ENCODE results near the gene SUCLG1.
"Not testable (repeated sequence)": the region's sequence is repeated elsewhere in the genome, so short reads cannot be mapped to it uniquely, and the experiment has no call there.

SUCLG1 gene

GRCh38 chr2:84459018-84459943, at the start of gene SUCLG1:
TSS of gene SUCLG1 (minus strand) at chr2:84459280. CDS start at chr2:84459269, 11 bp downstream.
- in situ Hi-C loops (cut with HindIII; ENCODE audit: low sequenced_read_pairs): no loop called here

GRCh38 chr2:84498150-84498799, 39.2 kb upstream of the SUCLG1 start:
- in situ Hi-C loops (cut with HindIII; ENCODE audit: low sequenced_read_pairs): no loop called here

- in situ Hi-C loops (cut with HindIII; ENCODE audit: low sequenced_read_pairs): no loop called here
Observed at GRCh38 chr2:84497285-84497684, 38.2 kb upstream of the SUCLG1 start.

GRCh38 chr2:84496386-84496785, 37.3 kb upstream of the SUCLG1 start:
- in situ Hi-C loops (cut with HindIII; ENCODE audit: low sequenced_read_pairs): no loop called here

GRCh38 chr2:84495539-84496146, 36.6 kb upstream of the SUCLG1 start:
- in situ Hi-C loops (cut with HindIII; ENCODE audit: low sequenced_read_pairs): no loop called here

- in situ Hi-C loops (cut with HindIII; ENCODE audit: low sequenced_read_pairs): no loop called here
Observed at GRCh38 chr2:84494070-84494469, 35.0 kb upstream of the SUCLG1 start.

- in situ Hi-C loops (cut with HindIII; ENCODE audit: low sequenced_read_pairs): no loop called here
Observed at GRCh38 chr2:84493514-84493913, 34.4 kb upstream of the SUCLG1 start.

- in situ Hi-C loops (cut with HindIII; ENCODE audit: low sequenced_read_pairs): no loop called here
Observed at GRCh38 chr2:84492571-84492970, 33.5 kb upstream of the SUCLG1 start.

GRCh38 chr2:84491741-84492140, 32.7 kb upstream of the SUCLG1 start:
- in situ Hi-C loops (cut with HindIII; ENCODE audit: low sequenced_read_pairs): no loop called here

GRCh38 chr2:84491256-84491655, 32.2 kb upstream of the SUCLG1 start:
- in situ Hi-C loops (cut with HindIII; ENCODE audit: low sequenced_read_pairs): no loop called here

- in situ Hi-C loops (cut with HindIII; ENCODE audit: low sequenced_read_pairs): no loop called here
Observed at GRCh38 chr2:84487298-84487996, 28.4 kb upstream of the SUCLG1 start.

GRCh38 chr2:84486441-84487115, 27.5 kb upstream of the SUCLG1 start:
- in situ Hi-C loops (cut with HindIII; ENCODE audit: low sequenced_read_pairs): no loop called here

- in situ Hi-C loops (cut with HindIII; ENCODE audit: low sequenced_read_pairs): no loop called here
Observed at GRCh38 chr2:84483320-84483719, 24.2 kb upstream of the SUCLG1 start.

GRCh38 chr2:84482603-84483002, 23.5 kb upstream of the SUCLG1 start:
- in situ Hi-C loops (cut with HindIII; ENCODE audit: low sequenced_read_pairs): no loop called here

- in situ Hi-C loops (cut with HindIII; ENCODE audit: low sequenced_read_pairs): no loop called here
Observed at GRCh38 chr2:84481702-84482101, 22.6 kb upstream of the SUCLG1 start.

- in situ Hi-C loops (cut with HindIII; ENCODE audit: low sequenced_read_pairs): no loop called here
Observed at GRCh38 chr2:84478867-84479266, 19.8 kb upstream of the SUCLG1 start.

GRCh38 chr2:84477886-84478285, 18.8 kb upstream of the SUCLG1 start:
- in situ Hi-C loops (cut with HindIII; ENCODE audit: low sequenced_read_pairs): no loop called here

- in situ Hi-C loops (cut with HindIII; ENCODE audit: low sequenced_read_pairs): no loop called here
Observed at GRCh38 chr2:84474176-84474575, 15.1 kb upstream of the SUCLG1 start.

GRCh38 chr2:84472856-84473565, 13.9 kb upstream of the SUCLG1 start:
- in situ Hi-C loops (cut with HindIII; ENCODE audit: low sequenced_read_pairs): no loop called here

GRCh38 chr2:84472423-84472822, 13.3 kb upstream of the SUCLG1 start:
- in situ Hi-C loops (cut with HindIII; ENCODE audit: low sequenced_read_pairs): not testable (repeated sequence)
